Measurements from ENCODE around the gene IER2. TPM values are rescaled to one million over a fixed set of nuclear protein-coding genes. Genes with fewer than 3 reads are reported as not detected.

IER2 gene
- total RNA-seq, 1 experiment from 2014 or later, result 42.6 TPM

GRCh38 chr19:13118424-13119193, 31.6 kb upstream of the IER2 start:
- DNase-seq (ENCODE audit: low read depth), result no peak

- no peak for DNase-seq (ENCODE audit: low read depth)
Measured at GRCh38 chr19:13119627-13120026, 30.6 kb upstream of the IER2 start.

- no peak for DNase-seq (ENCODE audit: low read depth)
Measured at GRCh38 chr19:13120031-13120430, 30.2 kb upstream of the IER2 start.

DNA sequence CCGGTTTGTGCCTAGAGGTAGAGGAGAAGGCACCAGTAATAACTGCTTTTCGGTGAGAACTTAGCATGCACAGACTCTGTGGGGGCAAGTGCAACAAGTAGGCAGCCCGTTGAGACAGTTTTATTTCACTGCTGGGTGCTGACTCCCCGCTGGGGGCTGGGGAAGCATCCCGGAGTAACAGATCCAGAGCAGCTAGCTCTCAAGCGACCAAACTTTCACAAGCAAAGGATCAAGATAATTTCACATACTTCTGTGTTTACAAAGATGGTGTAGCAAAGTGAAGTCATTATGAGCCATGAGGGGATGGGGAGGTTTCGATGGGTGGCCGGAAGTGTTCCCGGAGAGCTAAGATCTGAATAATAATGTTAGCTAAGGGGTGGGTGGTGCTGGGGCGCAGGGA, 29.4 kb upstream of the IER2 start:
- peak; percentile 36 for DNase-seq (ENCODE audit: low read depth)

DNA sequence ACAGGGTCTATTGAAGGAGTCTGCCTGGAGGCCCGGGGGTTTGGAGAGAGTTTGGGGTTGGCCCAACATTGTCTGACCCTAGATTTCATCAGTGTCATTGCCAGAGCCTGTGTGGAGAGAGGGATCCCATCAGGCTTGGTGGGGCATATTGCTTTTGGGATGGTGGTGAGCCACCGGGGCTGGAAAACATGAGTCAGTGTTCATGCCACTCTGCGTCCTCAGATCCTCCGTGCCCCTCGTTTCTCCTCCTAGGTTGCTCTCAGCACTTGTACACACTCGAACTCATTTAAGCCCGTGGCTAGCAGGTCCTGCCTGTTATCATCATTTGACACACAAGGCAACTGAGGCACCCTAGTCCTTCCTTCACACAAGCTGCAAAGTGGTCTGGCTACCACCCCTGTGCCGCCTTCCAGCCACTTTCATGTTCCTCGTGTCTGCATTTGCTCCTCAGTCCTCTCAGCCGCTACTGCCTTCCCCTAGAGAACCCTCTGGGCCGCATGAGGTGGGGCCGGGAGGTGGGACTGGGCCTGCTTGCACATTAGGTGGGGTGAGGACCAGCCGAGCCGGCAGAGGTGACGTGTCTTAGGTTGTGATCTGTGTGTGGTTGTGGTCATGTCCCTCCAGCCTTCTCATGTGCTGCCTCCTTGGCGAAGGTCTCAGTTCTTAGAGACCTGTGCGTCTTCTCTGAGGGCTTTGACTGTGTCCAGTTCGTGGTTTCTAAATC, 28.5 kb upstream of the IER2 start:
- DNase-seq (ENCODE audit: low read depth), result no peak

DNA sequence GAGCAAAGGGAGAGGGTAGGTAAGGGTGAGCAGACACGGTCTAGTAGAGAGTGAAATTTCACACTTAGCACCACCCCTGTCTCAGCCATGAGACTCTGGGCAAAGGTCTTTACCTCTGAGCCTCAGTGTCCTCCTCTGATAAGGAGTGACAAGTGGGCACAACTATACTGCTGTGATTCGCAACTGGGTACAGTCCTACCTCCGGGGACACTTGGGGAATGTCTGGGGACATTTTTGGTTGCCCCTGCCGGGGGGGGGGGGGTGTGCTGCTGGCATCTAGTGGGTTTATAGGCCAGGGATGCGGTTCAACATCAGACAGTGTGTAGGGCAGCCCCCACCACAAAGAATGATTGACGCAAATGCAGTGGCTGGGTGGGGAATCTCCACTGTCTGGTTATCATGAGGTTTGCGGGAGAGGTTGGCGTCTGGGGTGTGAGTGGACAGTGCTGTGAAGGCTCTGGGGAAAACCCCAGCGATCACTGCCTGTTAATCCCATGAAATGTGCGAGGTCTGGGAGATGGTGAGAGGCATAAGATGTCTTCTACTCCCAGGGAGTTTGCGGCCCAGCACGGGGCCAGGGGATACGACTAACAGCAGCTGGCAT, 27.8 kb upstream of the IER2 start:
- DNase-seq (ENCODE audit: low read depth), result no peak

- no peak for DNase-seq (ENCODE audit: low read depth)
Measured at GRCh38 chr19:13122980-13123957, 26.9 kb upstream of the IER2 start.

DNA sequence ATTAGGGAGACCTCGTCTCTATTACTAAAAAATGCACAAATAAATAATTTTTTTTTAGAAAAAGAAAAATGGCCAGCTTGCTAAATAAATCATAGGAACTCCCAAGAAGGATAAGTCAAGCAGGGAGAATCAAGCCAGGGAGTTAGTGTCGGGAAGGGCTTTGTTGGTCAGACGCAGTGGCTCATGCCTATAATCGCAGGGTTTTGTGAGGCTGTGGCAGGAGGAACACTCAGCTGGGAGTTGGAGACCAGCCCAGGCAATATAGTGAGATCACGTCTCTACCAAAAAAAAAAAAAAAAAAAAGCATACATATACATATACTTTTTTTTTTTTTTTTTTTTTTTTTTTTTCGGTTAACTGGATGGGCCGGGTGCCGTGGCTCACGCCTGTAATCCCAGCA, 23.2 kb upstream of the IER2 start:
- DNase-seq (ENCODE audit: low read depth), result no peak

DNA sequence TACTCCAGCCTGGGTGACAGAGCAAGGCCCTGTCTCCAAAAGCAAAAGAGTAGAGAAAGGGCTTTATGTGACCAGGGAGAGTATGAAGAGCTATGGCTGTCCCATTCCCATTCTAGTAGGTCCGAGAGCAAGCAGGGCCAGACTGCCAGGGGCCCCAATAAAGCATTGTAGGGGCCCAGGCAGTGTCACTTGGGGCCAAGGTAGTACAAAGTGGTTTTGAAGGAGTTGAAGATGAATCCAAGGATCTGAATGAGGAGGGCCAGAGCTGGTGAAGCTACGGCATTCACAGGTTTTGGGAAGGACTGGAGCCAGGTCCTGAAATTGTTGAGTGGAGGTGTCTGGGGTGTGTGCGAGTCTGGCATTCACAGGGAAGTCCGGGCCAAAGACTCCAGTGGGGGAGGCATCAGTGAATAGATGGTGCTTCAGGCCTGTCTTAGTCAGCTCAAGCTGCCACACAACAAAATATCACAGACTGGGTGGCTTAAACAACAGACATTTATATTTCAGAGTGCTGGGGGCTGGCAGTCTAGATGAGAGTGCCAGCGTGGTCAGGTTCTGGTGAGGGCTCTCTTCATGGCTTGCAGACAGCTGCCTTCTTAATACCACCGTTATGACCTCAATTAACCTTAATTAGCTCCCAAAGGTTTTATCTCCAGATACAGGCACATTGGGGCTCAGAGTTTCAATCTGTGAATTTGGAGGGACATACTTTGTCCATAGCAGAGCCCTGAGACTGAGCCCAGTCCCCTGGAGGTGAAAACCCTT, 22.2 kb upstream of the IER2 start:
- no peak for DNase-seq (ENCODE audit: low read depth)

DNA sequence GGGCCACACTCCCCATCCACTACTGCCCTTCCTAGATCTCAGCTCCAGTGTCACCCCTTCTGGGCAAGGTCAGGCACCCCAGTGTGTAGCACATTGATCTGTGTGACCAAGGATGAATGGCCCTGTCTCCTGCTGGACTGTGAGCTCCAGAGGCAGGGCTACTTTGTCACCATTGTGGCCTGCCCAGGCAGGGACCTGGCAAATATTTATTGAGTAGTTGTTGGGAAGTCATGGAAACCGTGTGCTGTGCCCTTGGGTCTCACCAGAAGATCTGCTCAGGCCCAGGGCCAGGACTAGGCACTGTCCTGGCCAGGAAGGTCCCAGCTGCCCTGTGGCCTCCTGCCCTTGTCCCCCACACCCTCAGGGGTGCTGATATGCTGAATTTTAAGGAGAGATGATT, 21.6 kb upstream of the IER2 start:
- DNase-seq (ENCODE audit: low read depth), result no peak

DNA sequence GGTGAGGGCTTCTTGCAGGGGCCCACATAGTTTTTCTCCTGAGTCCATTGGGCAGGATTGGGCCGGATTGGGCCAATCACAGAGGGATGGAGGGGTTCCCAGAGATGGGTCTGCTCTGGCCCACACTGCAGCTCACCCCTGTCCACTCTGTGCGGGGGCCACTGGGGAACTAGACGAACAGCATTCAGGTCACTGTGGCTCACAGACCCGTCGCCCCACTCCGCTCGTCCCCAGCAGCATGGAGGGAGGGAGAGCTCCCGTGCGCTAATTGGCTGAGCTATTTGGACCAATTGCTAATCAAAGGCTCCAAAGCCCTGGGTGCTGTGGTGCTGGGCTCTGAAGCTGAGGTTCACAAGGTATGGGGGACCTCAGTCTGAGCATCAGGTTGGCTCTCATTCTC, 20.8 kb upstream of the IER2 start:
- DNase-seq (ENCODE audit: low read depth), result no peak

GRCh38 chr19:13130886-13131490, 19.2 kb upstream of the IER2 start:
- no peak for DNase-seq (ENCODE audit: low read depth)

- DNase-seq (ENCODE audit: low read depth), result peak; percentile 56
Measured at GRCh38 chr19:13132471-13133180, 17.6 kb upstream of the IER2 start.

DNA sequence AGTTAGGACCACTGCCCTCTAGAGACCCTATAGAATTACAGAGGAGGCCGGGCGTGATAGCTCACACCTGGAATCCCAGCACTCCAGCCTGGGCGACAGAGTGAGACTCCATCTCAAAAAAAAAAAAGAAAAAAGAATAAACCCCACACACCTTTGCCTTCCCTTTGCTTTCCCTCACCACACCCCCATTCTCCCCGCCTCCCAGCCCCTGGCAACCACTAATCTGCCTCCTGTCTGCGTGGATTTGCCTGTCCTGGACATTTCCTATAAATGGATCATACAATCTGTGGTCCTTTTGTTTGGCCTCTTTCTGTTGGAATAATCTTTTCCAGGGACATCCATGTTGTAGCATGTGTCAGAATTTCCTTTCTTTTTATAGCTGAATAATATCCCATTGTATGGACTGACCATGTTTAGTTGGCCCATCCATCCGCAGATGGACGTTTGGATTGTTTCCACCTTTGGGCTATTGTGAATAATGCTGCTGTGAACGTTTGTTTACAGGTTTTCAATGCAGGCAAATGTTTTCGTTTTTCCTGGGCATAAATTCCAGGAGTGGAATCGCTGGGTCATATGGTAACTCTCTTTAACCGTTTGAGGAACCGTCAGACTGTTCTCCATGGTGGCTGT, 16.9 kb upstream of the IER2 start:
- DNase-seq (ENCODE audit: low read depth), result no peak

DNA sequence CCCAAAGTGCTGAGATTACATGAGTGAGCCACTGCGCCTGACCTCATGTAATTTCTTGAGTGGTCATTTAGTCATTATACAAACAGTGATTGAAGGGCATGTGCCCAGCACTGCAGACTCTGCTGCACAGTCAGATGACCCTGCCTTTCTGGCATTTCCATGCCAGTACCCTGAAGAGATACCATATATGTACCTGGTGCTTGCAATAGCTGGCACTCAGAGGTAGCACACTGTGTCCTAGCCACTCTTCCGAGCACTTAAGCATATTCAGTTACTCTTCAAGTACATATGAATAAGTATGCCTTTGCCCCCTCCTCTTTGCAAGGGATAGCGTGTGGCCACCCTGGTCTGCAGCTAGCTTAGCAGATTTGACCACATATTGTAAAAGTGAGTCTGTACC, 15.6 kb upstream of the IER2 start:
- DNase-seq (ENCODE audit: low read depth), result no peak

DNA sequence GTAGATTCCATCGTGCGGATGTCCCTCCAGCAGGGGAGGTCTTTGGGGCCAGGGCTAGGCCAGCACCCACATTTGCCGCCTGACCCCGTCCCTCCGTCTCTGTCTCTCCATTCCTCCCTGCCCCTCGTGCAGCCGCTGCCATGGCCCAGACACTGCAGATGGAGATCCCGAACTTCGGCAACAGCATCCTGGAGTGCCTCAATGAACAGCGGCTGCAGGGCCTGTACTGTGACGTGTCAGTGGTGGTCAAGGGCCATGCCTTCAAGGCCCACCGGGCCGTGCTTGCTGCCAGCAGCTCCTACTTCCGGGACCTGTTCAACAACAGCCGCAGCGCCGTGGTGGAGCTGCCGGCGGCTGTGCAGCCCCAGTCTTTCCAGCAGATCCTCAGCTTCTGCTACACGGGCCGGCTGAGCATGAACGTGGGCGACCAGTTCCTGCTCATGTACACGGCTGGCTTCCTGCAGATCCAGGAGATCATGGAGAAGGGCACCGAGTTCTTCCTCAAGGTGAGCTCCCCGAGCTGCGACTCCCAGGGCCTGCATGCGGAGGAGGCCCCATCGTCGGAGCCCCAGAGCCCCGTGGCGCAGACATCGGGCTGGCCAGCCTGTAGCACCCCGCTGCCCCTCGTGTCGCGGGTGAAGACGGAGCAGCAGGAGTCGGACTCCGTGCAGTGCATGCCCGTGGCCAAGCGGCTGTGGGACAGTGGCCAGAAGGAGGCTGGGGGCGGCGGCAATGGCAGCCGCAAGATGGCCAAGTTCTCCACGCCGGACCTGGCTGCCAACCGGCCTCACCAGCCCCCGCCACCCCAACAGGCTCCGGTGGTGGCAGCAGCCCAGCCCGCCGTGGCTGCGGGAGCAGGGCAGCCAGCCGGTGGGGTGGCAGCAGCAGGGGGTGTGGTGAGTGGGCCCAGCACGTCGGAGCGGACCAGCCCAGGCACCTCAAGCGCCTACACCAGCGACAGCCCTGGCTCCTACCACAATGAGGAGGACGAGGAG, 14.8 kb upstream of the IER2 start:
- DNase-seq (ENCODE audit: low read depth), result no peak

- DNase-seq (ENCODE audit: low read depth), result no peak
Measured at GRCh38 chr19:13137290-13137794, 12.9 kb upstream of the IER2 start.

Measured in HT1080 (cell line).